Brain (organoid and tissue), 1 donor: ENCODE results near the gene GGACT. TPM values are rescaled to one million over a fixed set of nuclear protein-coding genes. Genes with fewer than 3 reads are reported as not detected.

Experiments
- polyA plus RNA-seq: library from polyadenylated mRNA; stranded (reverse); fragments of 350-450 nt; fragmentation: Illumina TruSeq; extraction: RNeasy Lipid Tissue Mini Kit (QIAGEN cat#74804); gene quantifications from one replicate; pipeline ENCODE4 v1.2.3, GENCODE V29; 2015; ENCODE audit warnings: low read depth, low replicate concordance; ENCODE audit not compliant: insufficient read depth

The GGACT gene
- polyA plus RNA-seq, 1 donor from 2014 or later, result 8.6 TPM

Other genes starting within 250 kb of the GGACT start
- gene TMTC4, start 86.0 kb upstream of the GGACT start, polyA plus RNA-seq, result 32.4 TPM